HepG2 (cell line): ENCODE measurements around the gene ETV2. TPM values are rescaled to one million over a fixed set of nuclear protein-coding genes. Genes with fewer than 3 reads are reported as not detected.
A peak's percentile ranks its signal among the peaks of the same experiment; 100 is the strongest.

Source experiments
- CBFB ChIP-seq: sonication (generic); formaldehyde crosslinking; IDR thresholded peaks from 2 replicates; pipeline ENCODE4 v1.4.0; 2020; ENCODE audit warnings: missing genetic modification reagents
- DPF2 ChIP-seq: sonication (generic); formaldehyde crosslinking; IDR thresholded peaks from 2 replicates; pipeline ENCODE4 v1.4.0; 2020; ENCODE audit warnings: mild to moderate bottlenecking, low read depth, missing genetic modification reagents, borderline replicate concordance
- HNF1A ChIP-seq, 2 experiments: sonication (generic) in 1 of 2; formaldehyde crosslinking in 1 of 2; IDR thresholded peaks; 2 replicates each; pipeline versions ENCODE4 v1.4.0 to v1.6.1; 2016 to 2020; ENCODE audit warnings: borderline replicate concordance in 1 of 2, low read depth in 1 of 2, mild to moderate bottlenecking in 1 of 2, missing genetic modification reagents in 1 of 2
- JUN ChIP-seq: sonication (generic); formaldehyde crosslinking; IDR thresholded peaks from 2 replicates; pipeline ENCODE4 v1.4.0; 2020; ENCODE audit warnings: mild to moderate bottlenecking, missing genetic modification reagents
- PATZ1 ChIP-seq: sonication (generic); formaldehyde crosslinking; IDR thresholded peaks from 2 replicates; pipeline ENCODE4 v1.4.0; 2020; ENCODE audit warnings: missing genetic modification reagents
- SIX1 ChIP-seq: sonication (generic); formaldehyde crosslinking; IDR thresholded peaks from 2 replicates; pipeline ENCODE4 v1.4.0; 2020; ENCODE audit warnings: missing genetic modification reagents, borderline replicate concordance
- SMARCE1 ChIP-seq: fragments of 450-650 bp; IDR thresholded peaks from 2 replicates; pipeline ENCODE4 v1.6.1; 2017; ENCODE audit warnings: borderline replicate concordance
- SP1 ChIP-seq, 2 experiments: fragments of 450-650 bp in 1 of 2; sonication (generic) in 1 of 2; formaldehyde crosslinking in 1 of 2; IDR thresholded peaks; 2 replicates each; pipeline versions ENCODE4 v1.4.0 to v1.6.1; 2016 to 2020; ENCODE audit warnings: missing genetic modification reagents in 1 of 2
- ZFX ChIP-seq: sonication (generic); formaldehyde crosslinking; IDR thresholded peaks from 2 replicates; pipeline ENCODE4 v1.4.0; 2020; ENCODE audit warnings: mild to moderate bottlenecking, low read depth, missing genetic modification reagents, moderate library complexity
- ZNF275 ChIP-seq: sonication (generic); formaldehyde crosslinking; IDR thresholded peaks from 2 replicates; pipeline ENCODE4 v1.8.0; 2022; ENCODE audit warnings: missing genetic modification reagents, mild to moderate bottlenecking, inconsistent platforms, borderline replicate concordance
- ZNF564 ChIP-seq: sonication (generic); formaldehyde crosslinking; IDR thresholded peaks from 2 replicates; pipeline ENCODE4 v1.8.1; 2023; ENCODE audit warnings: mild to moderate bottlenecking, missing genetic modification reagents
- ZNF609 ChIP-seq: sonication (generic); formaldehyde crosslinking; IDR thresholded peaks from 2 replicates; pipeline ENCODE4 v1.4.0; 2020; ENCODE audit warnings: mild to moderate bottlenecking, missing genetic modification reagents, borderline replicate concordance
- ZNF703 ChIP-seq: sonication (generic); formaldehyde crosslinking; IDR thresholded peaks from 2 replicates; pipeline ENCODE4 v1.5.1; 2020; ENCODE audit warnings: missing genetic modification reagents, mild to moderate bottlenecking, moderate library complexity, borderline replicate concordance
- ZNF878 ChIP-seq: sonication (generic); formaldehyde crosslinking; IDR thresholded peaks from 2 replicates; pipeline ENCODE4 v1.8.1; 2023; ENCODE audit warnings: mild to moderate bottlenecking, missing genetic modification reagents, moderate library complexity
- polyA plus RNA-seq, 8 experiments: library from polyadenylated mRNA; depleted of rRNA in 3 of 8; stranded (reverse) in 7 of 8; unstranded in 1 of 8; fragments of >200 nt; fragmentation: Illumina TruSeq in 4 of 8; extraction: Trizol in 4 of 8; gene quantifications; 2 replicates each; pipeline versions ENCODE4 v1.2.1 to v1.2.3, GENCODE V29; 2011 to 2016; ENCODE audit warnings: low read depth in 4 of 8, missing spikeins in 1 of 8, mixed read lengths in 1 of 8; ENCODE audit not compliant: insufficient read depth in 1 of 8
- total RNA-seq, 5 experiments: library from RNA; depleted of rRNA; stranded (reverse); fragments of >200 nt; fragmentation: Illumina TruSeq; extraction: Trizol; gene quantifications; 2 replicates each; pipeline ENCODE4 v1.2.3, GENCODE V29; 2016; ENCODE audit warnings: low read depth in 1 of 5

Gene ETV2
- total and polyA plus RNA-seq, 2 of the 13 experiments (the other 11 are each of a cell fraction or from before 2014, with no cell fraction given): 0.07 to 0.20 TPM

GRCh38 chr19:35612559-35613321, 28.8 kb upstream of the ETV2 start, which contains the start of gene HAUS5 (continued):
- TF ChIP-seq ZNF609 (CRISPR knock-in tag) (0 out of 2 replicates have a peak, but pooled peaks have one; percentile 19), ZFX (CRISPR knock-in tag) (peak; percentile 60; the same call in 1 of the 2 replicates), PATZ1 (0 out of 2 replicates have a peak, but pooled peaks have one; percentile 27), ZNF703 (CRISPR knock-in tag) (no peak), ZNF564 (CRISPR knock-in tag) (no peak; the same call in 1 of the 2 replicates), CBFB (CRISPR knock-in tag) (peak; percentile 59; the same call in 1 of the 2 replicates), SMARCE1 (no peak), DPF2 (CRISPR knock-in tag) (no peak), ZNF275 (CRISPR knock-in tag) (no peak), JUN (CRISPR knock-in tag) (peak; percentile 78; the same call in 1 of the 2 replicates), HNF1A (IDR thresholded peaks at IDR 0.05; ENCODE audit: low read depth) (no peak), HNF1A (CRISPR knock-in tag; IDR thresholded peaks at IDR 0.05; ENCODE audit: borderline replicate concordance) (no peak), SP1 (IDR thresholded peaks at IDR 0.05) (no peak), SP1 (CRISPR knock-in tag; IDR thresholded peaks at IDR 0.05) (peak; percentile 78), SIX1 (CRISPR knock-in tag) (no peak), ZNF878 (CRISPR knock-in tag) (no peak)
